DMS153 (cell line): ENCODE results near the gene PRH1.

ENCODE experiments used
- DNase-seq: peaks from one replicate; lab custom pipeline; 2025; lab: John Stamatoyannopoulos, UW

The PRH1 gene

DNA sequence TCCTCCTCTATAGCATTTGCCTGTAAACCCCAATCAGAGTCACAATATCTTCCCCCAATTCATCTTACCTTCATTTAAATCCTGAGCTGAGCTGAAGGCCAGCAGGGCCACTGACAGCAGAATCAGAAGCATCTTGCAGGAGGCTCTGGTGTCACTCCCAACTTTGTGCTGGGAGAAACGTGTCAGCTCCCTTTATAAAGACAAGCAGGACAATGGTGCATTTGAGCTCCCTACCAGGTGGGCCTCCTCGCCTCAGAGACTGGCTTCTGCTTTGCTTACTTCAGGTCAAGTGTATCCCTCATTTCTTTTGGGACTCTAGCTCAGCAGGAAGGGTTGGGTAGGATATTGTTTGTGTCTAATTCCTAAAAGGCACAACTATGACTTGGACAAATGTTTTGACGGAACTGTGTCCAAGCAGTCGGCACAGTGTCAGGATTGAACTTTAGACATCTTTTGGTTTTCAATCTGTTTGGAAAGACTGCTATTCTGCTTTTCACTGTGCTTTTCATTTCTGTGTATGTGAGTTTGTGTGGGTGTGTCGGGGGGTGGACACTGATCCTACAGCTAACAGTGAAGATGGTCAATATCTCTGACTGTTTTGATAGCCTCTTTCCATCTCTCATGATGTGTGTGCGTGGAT is at the start of gene PRH1:
Gene PRH1 (minus strand): TSS at position 170 of the 640 bp plus-strand sequence. CDS start 38 bp downstream, at position 132.
- DNase-seq = no peak

- DNase-seq = no peak
Measured at GRCh38 chr12:10928746-10929286, 44.8 kb upstream of the PRH1 start, which contains the start of gene PRH2. Gene PRH2, plus strand, starts transcription at chr12:10929236. Its CDS starts 38 bp downstream, at chr12:10929274.

- DNase-seq = no peak
Measured at GRCh38 chr12:10926269-10926668, 42.2 kb upstream of the PRH1 start.

GRCh38 chr12:10919809-10920208 is 35.8 kb upstream of the PRH1 start:
- no peak for DNase-seq

- DNase-seq = no peak
Measured at GRCh38 chr12:10910380-10910779, 26.3 kb upstream of the PRH1 start.

- no peak for DNase-seq
Measured at GRCh38 chr12:10909462-10909861, 25.4 kb upstream of the PRH1 start, which contains the start of gene TAS2R13. Gene TAS2R13, minus strand, starts transcription at chr12:10909562. Its CDS starts 264 bp downstream, at chr12:10909298.

- DNase-seq = no peak
Measured at GRCh38 chr12:10904686-10905085, 20.6 kb upstream of the PRH1 start.

GRCh38 chr12:10901427-10901826 is 17.4 kb upstream of the PRH1 start:
- no peak for DNase-seq

GRCh38 chr12:10900972-10901371 is 16.9 kb upstream of the PRH1 start:
- DNase-seq = no peak

DNA sequence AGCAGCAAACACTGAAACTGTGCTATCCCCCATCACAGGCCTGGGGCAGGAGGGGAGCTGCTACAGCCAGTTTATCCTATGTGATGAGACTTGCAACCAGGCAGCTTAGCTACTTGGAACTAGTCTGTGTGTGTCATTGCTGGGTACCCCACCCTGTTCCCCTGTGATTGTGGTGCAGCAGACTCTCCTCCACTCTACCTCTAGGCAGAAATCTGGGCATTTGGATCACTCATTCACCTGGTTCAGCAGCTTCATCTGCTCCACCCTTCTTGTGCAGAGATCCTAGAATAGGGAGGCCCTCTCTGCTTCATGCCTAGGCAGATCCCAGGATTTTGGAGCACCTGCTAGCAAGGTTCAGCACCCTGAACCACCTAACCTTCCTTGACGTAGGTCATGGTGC is 16.5 kb upstream of the PRH1 start:
- no peak for DNase-seq

- DNase-seq = no peak
Measured at GRCh38 chr12:10896854-10897253, 12.8 kb upstream of the PRH1 start.

GRCh38 chr12:10891937-10892336 is 7.9 kb upstream of the PRH1 start:
- no peak for DNase-seq

GRCh38 chr12:10889226-10889625 is 5.2 kb upstream of the PRH1 start:
- DNase-seq = no peak

DNA sequence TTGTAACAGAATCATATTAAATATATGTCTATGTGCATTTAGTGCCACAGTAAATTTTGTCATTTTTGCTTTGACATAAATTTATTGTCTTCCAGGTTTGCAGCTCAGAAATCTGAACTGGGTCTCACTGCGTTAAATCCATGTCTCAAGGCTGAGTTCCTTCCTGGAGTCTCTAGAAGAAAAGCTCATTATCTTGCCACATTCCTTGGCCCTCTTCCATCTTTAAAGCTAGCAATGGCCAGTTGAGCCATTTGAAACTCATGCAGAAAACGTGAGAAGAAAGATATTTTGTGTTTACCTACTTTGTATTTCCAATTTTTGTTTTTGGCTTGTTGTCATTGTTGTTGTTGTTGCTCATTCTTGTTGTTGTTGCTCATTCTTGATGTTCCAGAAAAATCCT is 10.7 kb downstream of the PRH1 start:
- DNase-seq = no peak

DNA sequence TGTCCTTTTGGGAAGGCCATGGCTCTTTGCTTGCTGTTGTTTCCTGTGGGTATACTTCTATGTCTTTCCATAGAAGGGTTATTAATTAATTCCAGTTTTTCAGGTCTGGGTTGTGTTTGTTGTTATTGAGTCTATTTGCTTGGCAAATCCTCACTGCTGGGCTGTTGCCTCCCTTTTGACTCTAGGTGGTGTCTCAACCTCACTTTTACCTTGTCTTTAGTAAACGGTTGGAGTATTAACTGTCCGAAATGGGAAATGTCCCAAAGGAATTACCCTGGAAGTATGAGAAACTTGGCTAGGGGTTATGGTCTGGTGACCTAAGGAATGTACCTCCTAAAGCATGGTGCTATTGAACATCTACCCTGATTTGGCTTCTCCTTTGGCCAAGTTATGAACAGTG is 16.7 kb downstream of the PRH1 start:
- no peak for DNase-seq

GRCh38 chr12:10863512-10864218 is 20.4 kb downstream of the PRH1 start:
- DNase-seq = no peak

DNA sequence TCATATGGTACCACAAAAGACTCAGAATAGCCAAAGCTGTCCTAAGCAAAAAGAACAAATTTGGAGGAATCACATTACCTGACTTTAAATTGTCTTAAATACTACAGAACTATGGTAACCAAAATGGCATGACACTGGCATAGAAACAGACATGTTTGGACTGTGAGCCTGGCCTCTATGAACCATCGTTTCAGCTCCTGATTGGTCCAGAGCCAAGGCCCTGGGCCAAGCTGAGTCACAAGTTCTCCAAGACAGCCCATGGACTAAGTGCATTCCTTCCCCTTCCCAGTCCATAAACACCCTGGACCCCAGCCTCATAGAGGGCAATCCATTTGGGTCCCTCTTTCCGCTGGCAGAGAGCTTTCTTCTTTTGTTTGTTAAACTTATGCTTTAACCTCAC is 22.7 kb downstream of the PRH1 start:
- DNase-seq = no peak

- DNase-seq = no peak
Measured at GRCh38 chr12:10855807-10856206, 28.2 kb downstream of the PRH1 start.

DNA sequence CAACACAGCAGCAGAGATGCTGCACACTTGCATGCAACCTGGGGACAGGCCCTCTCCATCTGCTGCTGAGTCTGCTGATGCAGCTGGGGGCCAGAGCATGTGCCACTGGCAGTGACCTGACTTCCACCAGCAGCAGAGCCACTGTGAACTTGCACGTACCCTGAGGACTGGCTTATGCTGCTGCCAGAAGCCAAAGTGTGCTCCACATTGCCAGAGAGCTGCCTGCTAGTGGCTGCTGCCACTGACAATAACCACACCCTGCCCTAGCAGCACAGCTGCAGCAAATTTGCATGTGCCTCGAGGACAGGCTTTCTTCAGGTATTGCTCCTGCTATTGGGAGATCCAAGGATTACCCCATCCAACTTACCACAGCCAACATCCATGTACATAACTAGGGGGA is 30.3 kb downstream of the PRH1 start:
- DNase-seq = no peak

- no peak for DNase-seq
Measured at GRCh38 chr12:10851243-10851858, 32.7 kb downstream of the PRH1 start.

DNA sequence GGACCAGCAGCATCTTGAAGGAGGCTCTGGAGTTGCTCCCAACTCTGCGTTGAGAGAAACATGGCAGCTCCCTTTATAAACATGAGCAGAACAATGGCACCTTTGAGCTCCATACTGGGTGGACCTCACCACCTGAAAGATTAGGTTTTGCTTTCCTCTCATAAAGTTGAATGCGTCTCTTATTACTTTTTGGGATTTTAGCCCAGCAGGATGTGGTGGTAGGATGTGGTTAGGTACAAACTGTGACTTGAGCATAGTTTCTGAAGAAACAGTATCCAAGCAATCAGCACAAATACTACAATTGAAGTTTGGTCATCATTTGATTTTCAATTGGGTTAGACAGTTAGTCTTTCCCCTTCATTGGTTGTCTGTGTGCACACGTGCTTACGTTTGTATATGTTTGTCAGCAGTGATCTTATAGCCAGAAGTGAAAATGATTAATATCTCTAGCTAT is 34.6 kb downstream of the PRH1 start, which contains the start of gene PRR4:
Gene PRR4 (minus strand): TSS at position 51 of the 454 bp plus-strand sequence. CDS start 38 bp downstream, at position 13.
- no peak for DNase-seq

DNA sequence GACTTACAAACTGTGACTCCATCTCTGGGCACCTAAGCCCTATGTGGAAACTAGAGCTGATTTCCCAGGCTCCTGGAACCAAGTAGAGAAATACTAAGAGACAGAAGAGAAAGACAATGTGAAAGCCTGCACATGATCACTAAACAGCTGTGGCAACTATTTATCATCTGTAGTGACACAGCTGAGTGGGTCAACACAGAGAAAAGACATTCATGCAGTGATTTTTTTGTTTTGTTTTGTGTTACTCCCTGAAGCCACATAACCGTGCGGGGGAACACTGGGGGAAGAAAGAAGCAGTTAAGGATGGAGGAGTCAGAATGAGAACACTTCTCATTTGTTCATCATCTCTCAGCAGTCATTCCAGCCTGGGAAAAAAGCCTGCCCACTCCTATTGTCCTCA is 36.3 kb downstream of the PRH1 start:
- DNase-seq = no peak

GRCh38 chr12:10842862-10843261 is 41.2 kb downstream of the PRH1 start:
- DNase-seq = no peak
